ENCODE data around the gene ABLIM2.

DNA sequence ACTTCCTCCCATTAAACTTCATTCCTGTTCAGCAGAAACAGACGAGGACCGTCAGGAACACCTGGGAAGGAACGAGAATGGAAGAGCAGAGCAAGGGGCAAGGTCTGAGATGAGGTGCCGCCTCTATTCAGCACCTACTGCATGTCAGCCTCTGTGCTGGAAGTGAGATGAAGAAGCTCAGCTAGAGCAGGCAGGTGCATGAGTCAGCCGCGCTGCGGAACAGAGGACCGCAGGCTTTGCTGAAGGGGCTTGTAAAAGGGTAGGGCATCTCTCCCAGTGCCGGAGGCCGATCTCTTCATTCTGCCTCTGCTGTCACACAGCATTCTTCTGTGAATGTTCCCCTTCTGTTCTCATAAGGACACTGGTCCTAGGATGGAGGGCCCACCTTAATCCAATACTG lies 6.1 kb upstream of the ABLIM2 start:
- TF ChIP-seq, protein P1, sequence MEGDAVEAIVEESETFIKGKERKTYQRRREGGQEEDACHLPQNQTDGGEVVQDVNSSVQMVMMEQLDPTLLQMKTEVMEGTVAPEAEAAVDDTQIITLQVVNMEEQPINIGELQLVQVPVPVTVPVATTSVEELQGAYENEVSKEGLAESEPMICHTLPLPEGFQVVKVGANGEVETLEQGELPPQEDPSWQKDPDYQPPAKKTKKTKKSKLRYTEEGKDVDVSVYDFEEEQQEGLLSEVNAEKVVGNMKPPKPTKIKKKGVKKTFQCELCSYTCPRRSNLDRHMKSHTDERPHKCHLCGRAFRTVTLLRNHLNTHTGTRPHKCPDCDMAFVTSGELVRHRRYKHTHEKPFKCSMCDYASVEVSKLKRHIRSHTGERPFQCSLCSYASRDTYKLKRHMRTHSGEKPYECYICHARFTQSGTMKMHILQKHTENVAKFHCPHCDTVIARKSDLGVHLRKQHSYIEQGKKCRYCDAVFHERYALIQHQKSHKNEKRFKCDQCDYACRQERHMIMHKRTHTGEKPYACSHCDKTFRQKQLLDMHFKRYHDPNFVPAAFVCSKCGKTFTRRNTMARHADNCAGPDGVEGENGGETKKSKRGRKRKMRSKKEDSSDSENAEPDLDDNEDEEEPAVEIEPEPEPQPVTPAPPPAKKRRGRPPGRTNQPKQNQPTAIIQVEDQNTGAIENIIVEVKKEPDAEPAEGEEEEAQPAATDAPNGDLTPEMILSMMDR (IDR thresholded peaks at IDR 0.05 in 2 of 3, conservative IDR thresholded peaks at IDR 0.05 in 1 of 3; ENCODE audit: borderline replicate concordance in 1 of 3, insufficient read depth in 1 of 3, low read depth in 2 of 3, low read length in 2 of 3): no peak
- TF ChIP-seq POLR2AphosphoS5 (IDR thresholded peaks at IDR 0.05; ENCODE audit: low read depth, low read length) (no peak), RAD21 (IDR thresholded peaks at IDR 0.05; ENCODE audit: low read depth) (no peak), CEBPB (IDR thresholded peaks at IDR 0.05; ENCODE audit: low read depth) (no peak), ZFX (IDR thresholded peaks at IDR 0.05) (no peak), SRF (IDR thresholded peaks at IDR 0.05; ENCODE audit: low read depth) (no peak)
